Activated T-cell treated with anti-CD3 and anti-CD28 coated beads, Interleukin-2, amount 50 U/mL, for 24 hours (primary cell): ENCODE measurements around the gene FBXL14.
"Not testable (repeated sequence)": the region's sequence is repeated elsewhere in the genome, so short reads cannot be mapped to it uniquely, and the experiment has no call there.

Source experiments
- DNase-seq: peaks from one replicate; pipeline ENCODE4 v3.0.0-alpha.2; 2020
- H3K27ac Mint-ChIP-seq: 2 replicates; pipeline ENCODE4 v1.8.0; 2020; ENCODE audit warnings: mild to moderate bottlenecking, mixed read lengths
- H3K27me3 Mint-ChIP-seq: 2 replicates; pipeline ENCODE4 v1.8.0; 2020; ENCODE audit warnings: mixed read lengths
- H3K36me3 Mint-ChIP-seq: 2 replicates; pipeline ENCODE4 v1.8.0; 2020; ENCODE audit warnings: low read depth, mixed read lengths
- H3K4me1 Mint-ChIP-seq: 2 replicates; pipeline ENCODE4 v1.8.0; 2020; ENCODE audit warnings: low read depth, mixed read lengths
- H3K4me3 Mint-ChIP-seq: 2 replicates; pipeline ENCODE4 v1.8.0; 2020; ENCODE audit warnings: mild to moderate bottlenecking, moderate library complexity, mixed read lengths
- H3K9me3 Mint-ChIP-seq: 2 replicates; pipeline ENCODE4 v1.8.0; 2020; ENCODE audit warnings: mixed read lengths

Gene FBXL14

DNA sequence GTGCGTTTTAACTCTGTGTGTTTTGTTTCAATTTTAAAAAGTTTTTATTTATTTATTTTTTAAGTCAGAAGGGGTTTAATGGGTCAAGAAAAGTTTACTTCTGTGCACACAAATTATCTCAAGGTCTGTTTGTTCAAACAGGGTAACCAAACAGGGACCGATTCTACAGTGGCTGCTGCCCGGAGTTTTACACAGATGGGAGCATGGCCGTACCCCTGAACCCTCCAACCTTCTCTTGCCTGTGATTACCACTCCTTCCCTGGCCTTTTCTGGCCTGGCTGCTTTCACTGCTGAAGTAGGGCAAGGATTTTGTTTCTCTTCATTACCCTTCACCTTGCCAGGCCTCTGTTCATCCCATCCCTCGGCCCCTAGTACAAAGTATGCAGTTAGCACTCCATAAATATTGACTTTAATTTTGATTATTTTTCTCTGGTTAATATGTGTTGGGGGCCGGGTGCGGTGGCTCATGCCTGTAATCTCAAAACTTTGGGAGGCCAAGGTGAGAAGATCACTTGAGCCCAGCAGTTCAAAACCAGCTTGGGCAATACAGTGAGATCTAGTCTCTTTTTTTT, 15.8 kb upstream of the FBXL14 start:
- no peaks in the 10 kb centered on the region for H3K36me3 Mint-ChIP-seq
- H3K27me3 Mint-ChIP-seq, result peaks cover 4% of the 10 kb centered on the region
- no peak overlapping the region for H3K4me3 Mint-ChIP-seq
- no peaks in the 10 kb centered on the region for H3K9me3 Mint-ChIP-seq
- no peak overlapping the region for H3K27ac Mint-ChIP-seq
- peaks cover 12% of the 10 kb centered on the region for H3K4me1 Mint-ChIP-seq
- no peak for DNase-seq

DNA sequence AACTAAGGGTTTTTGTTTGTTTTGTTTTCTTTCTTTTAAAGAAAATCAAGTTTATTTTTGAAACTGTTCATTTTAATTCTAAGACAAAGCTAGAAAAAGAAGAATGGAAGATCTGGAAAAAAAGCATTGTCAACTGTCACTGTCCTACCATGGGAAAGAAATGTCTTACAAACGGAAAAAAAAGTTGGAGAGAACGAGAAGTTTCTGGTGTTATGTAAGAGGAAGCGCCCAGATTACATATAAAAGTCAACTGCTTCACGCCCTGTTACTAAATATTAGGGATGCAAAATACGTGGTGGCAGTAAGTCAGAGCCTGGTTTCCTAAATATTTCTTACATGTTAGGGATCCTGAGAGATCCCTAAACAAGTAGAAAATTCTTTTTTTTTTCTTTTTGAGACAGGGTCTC, 14.3 kb upstream of the FBXL14 start:
- Mint-ChIP-seq H3K4me1 (peaks cover 18% of the 10 kb centered on the region), H3K27ac (no peak overlapping the region), H3K27me3 (peaks cover 4% of the 10 kb centered on the region), H3K36me3 (no peaks in the 10 kb centered on the region), H3K9me3 (no peaks in the 10 kb centered on the region), H3K4me3 (no peak overlapping the region)
- DNase-seq, result no peak

- H3K27me3 Mint-ChIP-seq, result peaks cover 4% of the 10 kb centered on the region
- peaks cover 21% of the 10 kb centered on the region for H3K4me1 Mint-ChIP-seq
- H3K9me3 Mint-ChIP-seq, result no peaks in the 10 kb centered on the region
- H3K27ac Mint-ChIP-seq, result no peak overlapping the region
- H3K4me3 Mint-ChIP-seq, result no peak overlapping the region
- no peaks in the 10 kb centered on the region for H3K36me3 Mint-ChIP-seq
- no peak for DNase-seq
Measured at GRCh38 chr12:1607940-1608712, 13.7 kb upstream of the FBXL14 start.

DNA sequence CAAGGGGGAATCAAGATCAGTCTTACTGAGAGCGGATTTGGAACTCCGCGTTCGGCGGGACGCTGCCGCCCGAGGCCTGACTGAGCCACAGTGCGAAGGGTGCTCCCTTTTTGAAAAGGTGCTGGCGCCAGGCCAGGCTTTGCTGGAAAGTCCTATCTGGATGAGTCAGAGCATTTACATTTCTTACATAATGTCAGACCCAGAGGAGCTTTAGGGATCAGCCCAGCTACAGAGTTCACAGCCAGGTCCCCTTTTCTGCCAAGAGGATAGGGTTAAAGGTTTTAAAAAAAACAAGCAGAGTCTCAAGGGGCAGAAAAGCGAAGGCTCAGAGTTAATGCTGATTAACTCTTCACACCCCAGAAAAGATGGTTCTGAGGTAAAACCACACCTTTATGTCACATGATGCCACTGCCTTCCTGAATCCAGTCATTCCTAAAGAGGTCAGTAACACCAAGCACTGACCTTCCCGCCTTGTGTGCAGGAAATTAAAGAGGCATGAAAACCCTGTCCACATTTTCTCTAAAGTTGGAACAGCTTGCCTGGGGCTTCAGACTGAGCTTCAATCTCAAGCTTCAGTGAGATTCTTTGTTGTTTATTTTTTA, 11.7 kb upstream of the FBXL14 start:
- H3K36me3 Mint-ChIP-seq, result peaks cover 3% of the 10 kb centered on the region
- H3K27ac Mint-ChIP-seq, result peak overlapping the region; percentile 66
- H3K4me1 Mint-ChIP-seq, result peaks cover 39% of the 10 kb centered on the region
- no peaks in the 10 kb centered on the region for H3K27me3 Mint-ChIP-seq
- H3K9me3 Mint-ChIP-seq, result no peaks in the 10 kb centered on the region
- DNase-seq, result peak; percentile 82
- peak overlapping the region; percentile 74 for H3K4me3 Mint-ChIP-seq

- H3K36me3 Mint-ChIP-seq, result peaks cover 3% of the 10 kb centered on the region
- no peaks in the 10 kb centered on the region for H3K9me3 Mint-ChIP-seq
- H3K4me3 Mint-ChIP-seq, result peak overlapping the region; percentile 74
- peaks cover 44% of the 10 kb centered on the region for H3K4me1 Mint-ChIP-seq
- H3K27ac Mint-ChIP-seq, result peak overlapping the region; percentile 66
- DNase-seq, result peak; percentile 66
- H3K27me3 Mint-ChIP-seq, result no peaks in the 10 kb centered on the region
Measured at GRCh38 chr12:1605129-1606020, 11.0 kb upstream of the FBXL14 start.

DNA sequence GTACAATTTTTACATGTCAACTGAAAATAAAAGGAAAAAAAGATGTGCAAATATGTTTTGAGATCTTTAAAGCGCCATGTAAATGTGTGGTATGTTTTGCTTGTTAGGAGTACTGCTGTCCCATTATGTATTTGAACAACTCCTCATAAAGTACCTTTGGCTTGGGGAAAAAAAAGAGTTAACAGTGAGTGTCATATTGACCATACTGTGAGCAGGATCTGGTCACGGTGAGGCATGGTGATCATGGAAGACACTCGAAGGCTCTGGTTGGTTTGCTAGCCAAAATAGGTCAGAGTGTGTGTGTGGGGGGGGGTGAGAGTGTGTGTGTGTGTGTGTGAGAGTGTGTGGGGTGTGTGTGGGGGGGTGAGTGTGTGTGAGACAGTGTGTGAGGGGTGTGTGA, 10.1 kb upstream of the FBXL14 start:
- Mint-ChIP-seq H3K27me3 (no peaks in the 10 kb centered on the region), H3K27ac (peak overlapping the region; percentile 19), H3K9me3 (no peaks in the 10 kb centered on the region), H3K36me3 (peaks cover 3% of the 10 kb centered on the region), H3K4me3 (no peak overlapping the region), H3K4me1 (peaks cover 44% of the 10 kb centered on the region)
- no peak for DNase-seq

DNA sequence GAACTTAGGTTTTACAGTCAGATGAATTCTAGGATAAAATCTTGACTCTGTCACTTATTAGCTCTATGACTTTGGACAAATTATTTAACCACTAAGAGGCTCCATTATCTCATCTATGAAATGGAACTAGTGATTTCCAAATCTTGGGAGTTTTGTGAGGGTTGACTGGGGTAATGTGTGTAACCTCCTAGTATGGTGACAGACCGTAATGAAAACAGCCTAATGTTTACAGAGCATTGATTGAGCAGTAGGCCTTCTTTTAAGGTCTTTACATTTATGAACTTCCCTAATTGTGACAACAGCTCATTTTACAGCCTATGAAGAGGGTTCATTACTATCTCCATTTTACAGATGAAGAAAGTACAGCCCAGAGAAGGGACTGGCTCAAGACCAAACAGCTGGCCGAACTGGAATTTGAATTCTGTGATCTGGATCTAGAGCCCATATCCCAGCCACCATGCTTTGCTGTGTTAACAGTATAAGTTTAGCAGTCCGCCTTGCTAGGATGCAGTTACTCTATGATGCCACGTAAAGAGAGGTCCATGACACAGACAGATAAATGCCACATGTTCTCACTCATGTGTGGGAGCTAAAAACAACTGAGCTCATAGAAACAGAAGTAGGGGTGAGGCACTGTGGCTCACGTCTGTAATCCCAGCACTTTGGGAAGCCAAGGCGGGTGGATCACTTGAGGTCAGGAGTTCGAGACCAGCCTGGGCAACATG, 9.1 kb upstream of the FBXL14 start:
- peaks cover 44% of the 10 kb centered on the region for H3K4me1 Mint-ChIP-seq
- no peak overlapping the region for H3K4me3 Mint-ChIP-seq
- peaks cover 3% of the 10 kb centered on the region for H3K36me3 Mint-ChIP-seq
- no peak for DNase-seq
- H3K27me3 Mint-ChIP-seq, result no peaks in the 10 kb centered on the region
- H3K9me3 Mint-ChIP-seq, result no peaks in the 10 kb centered on the region
- peak overlapping the region; percentile 34 for H3K27ac Mint-ChIP-seq

DNA sequence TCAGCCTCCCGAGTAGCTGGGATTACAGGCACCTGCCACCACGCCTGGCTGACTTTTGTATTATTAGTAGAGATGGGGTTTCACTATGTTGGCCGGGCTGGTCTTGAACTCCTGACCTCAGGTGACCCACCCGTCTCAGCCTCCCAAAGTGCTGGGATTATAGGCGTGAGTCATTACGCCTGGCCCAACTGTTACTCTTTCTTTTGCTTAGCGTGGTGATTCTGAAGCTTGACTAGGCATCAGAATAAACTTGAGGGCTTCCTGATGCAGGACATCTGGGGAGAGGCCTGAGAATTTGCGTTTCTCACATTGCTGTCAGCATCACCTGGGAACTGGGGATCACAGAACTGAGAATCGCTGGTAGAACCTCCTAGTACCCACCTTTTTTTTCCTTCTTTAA, 8.3 kb upstream of the FBXL14 start:
- H3K27me3 Mint-ChIP-seq, DNase-seq, H3K9me3 Mint-ChIP-seq, H3K36me3 Mint-ChIP-seq, H3K4me3 Mint-ChIP-seq: not testable (repeated sequence)
- Mint-ChIP-seq H3K4me1 (peaks cover 44% of the 10 kb centered on the region), H3K27ac (peak overlapping the region; percentile 95)

DNA sequence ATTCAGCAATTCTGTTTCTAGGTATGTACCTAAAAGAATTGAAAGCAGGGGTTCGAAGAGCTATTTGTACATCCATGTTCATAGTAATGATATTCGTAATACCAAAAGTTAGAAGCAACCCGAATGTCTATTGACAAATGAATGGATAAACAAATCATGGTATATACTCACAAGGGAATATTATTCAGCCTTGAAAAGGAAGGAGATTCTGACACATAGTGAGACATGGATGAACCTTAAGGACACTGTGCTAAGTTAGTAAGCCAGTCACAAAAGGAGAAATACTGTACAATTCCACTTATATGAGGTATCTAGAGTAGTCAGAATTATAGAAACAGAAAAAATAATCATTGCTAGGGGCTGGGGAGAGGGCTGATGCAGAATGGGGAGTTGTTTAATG, 4.4 kb upstream of the FBXL14 start:
- H3K27ac Mint-ChIP-seq, result no peak overlapping the region
- no peak for DNase-seq

GRCh38 chr12:1595690-1596347, 1.4 kb upstream of the FBXL14 start:
- Mint-ChIP-seq H3K36me3 (peaks cover 27% of the 10 kb centered on the region), H3K9me3 (no peaks in the 10 kb centered on the region), H3K27ac (peak overlapping the region; percentile 89), H3K4me1 (peaks cover 39% of the 10 kb centered on the region), H3K4me3 (peak overlapping the region; percentile 81), H3K27me3 (no peaks in the 10 kb centered on the region)
- no peak for DNase-seq

More for the DNA sequence above, 4.4 kb upstream of the FBXL14 start:
- Mint-ChIP-seq H3K27me3 (no peaks in the 10 kb centered on the region), H3K4me1 (peaks cover 41% of the 10 kb centered on the region), H3K4me3 (no peak overlapping the region), H3K9me3 (no peaks in the 10 kb centered on the region), H3K36me3 (peaks cover 6% of the 10 kb centered on the region)

GRCh38 chr12:1595026-1595561, 713 bp upstream of the FBXL14 start:
- Mint-ChIP-seq H3K27ac (peak overlapping the region; percentile 89), H3K4me1 (peaks cover 44% of the 10 kb centered on the region), H3K4me3 (peak overlapping the region; percentile 81), H3K9me3 (no peaks in the 10 kb centered on the region), H3K36me3 (peaks cover 31% of the 10 kb centered on the region), H3K27me3 (no peaks in the 10 kb centered on the region)
- no peak for DNase-seq

DNA sequence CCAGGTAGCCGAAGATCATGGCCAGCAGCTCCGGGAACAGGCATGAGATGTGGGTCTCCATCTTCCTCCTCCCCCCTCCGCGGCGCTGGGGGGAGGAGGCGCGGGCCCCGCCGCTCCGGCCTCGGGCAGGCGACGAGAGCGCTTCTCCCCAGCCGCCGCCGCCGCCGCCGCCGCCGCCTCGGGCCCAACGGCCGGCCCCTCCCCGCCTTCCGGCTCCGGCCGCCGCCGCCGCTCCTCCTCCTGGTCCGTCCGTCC, 448 bp downstream of the FBXL14 start:
- peak overlapping the region; percentile 93 for H3K4me3 Mint-ChIP-seq
- DNase-seq, result no peak
- H3K27ac Mint-ChIP-seq, result peak overlapping the region; percentile 93
- no peaks in the 10 kb centered on the region for H3K27me3 Mint-ChIP-seq
- H3K4me1 Mint-ChIP-seq, result peaks cover 52% of the 10 kb centered on the region
- peaks cover 35% of the 10 kb centered on the region for H3K36me3 Mint-ChIP-seq
- H3K9me3 Mint-ChIP-seq, result no peaks in the 10 kb centered on the region

GRCh38 chr12:1593174-1594005, 991 bp downstream of the FBXL14 start:
- DNase-seq, result peak; percentile 76
- Mint-ChIP-seq H3K36me3 (peaks cover 40% of the 10 kb centered on the region), H3K27ac (peak overlapping the region; percentile 93), H3K9me3 (no peaks in the 10 kb centered on the region), H3K4me3 (peak overlapping the region; percentile 93), H3K27me3 (no peaks in the 10 kb centered on the region), H3K4me1 (peaks cover 58% of the 10 kb centered on the region)
